Uterus (tissue), 4 donors: ENCODE measurements around the gene VMP1. TPM values are rescaled to one million over a fixed set of nuclear protein-coding genes. Genes with fewer than 3 reads are reported as not detected.
"Not testable (repeated sequence)": the region's sequence is repeated elsewhere in the genome, so short reads cannot be mapped to it uniquely, and the experiment has no call there.

Experiments
- DNase-seq, 2 donors: peaks; one replicate each; pipeline ENCODE4 v3.0.0-alpha.2; 2019 to 2020
- H3K27ac ChIP-seq, 2 donors: fragments of 200-600 bp; sonication (generic); 1 replicate in 1 of 2; 2 replicates in 1 of 2; pipeline ENCODE4 v1.5.1; 2016 to 2018
- H3K27me3 ChIP-seq, 2 donors: fragments of 200-600 bp; sonication (generic); one replicate each; pipeline ENCODE4 v1.5.1; 2018 to 2019; ENCODE audit warnings: control low read depth in 1 of 2
- H3K36me3 ChIP-seq, 2 donors: fragments of 200-600 bp; sonication (generic); one replicate each; pipeline ENCODE4 v1.5.1; 2019; ENCODE audit warnings: control low read depth in 1 of 2
- H3K4me1 ChIP-seq, 2 donors: fragments of 200-600 bp; sonication (generic); one replicate each; pipeline ENCODE4 v1.5.1; 2018 to 2019; ENCODE audit warnings: control low read depth in 1 of 2
- H3K4me3 ChIP-seq, 2 donors: fragments of 200-600 bp; sonication (generic); 1 replicate in 1 of 2; 2 replicates in 1 of 2; pipeline ENCODE4 v1.5.1; 2018 to 2019; ENCODE audit warnings: mild to moderate bottlenecking in 1 of 2
- H3K9me3 ChIP-seq, 2 donors: fragments of 200-600 bp; sonication (generic); one replicate each; pipeline ENCODE4 v1.5.1; 2019; ENCODE audit warnings: control low read depth in 1 of 2
- CTCF ChIP-seq, 4 experiments: fragments of 200-600 bp in 2 of 4; fragments of 450-650 bp in 2 of 4; sonication (generic) in 2 of 4; IDR thresholded peaks; one replicate each; pipeline ENCODE4 v1.5.1; 2016 to 2019; ENCODE audit warnings: antibody characterized with exemption in 4 of 4, mild to moderate bottlenecking in 2 of 4, moderate library complexity in 1 of 4
- POLR2A ChIP-seq, 2 donors: fragments of 450-650 bp; IDR thresholded peaks; one replicate each; pipeline ENCODE4 v1.6.1; 2016; ENCODE audit warnings: antibody characterized with exemption in 2 of 2, mild to moderate bottlenecking in 1 of 2, moderate library complexity in 1 of 2
- intact Hi-C: fragments of 100-400 bp; cut with DNase I; formaldehyde crosslinking; loops from one replicate; pipeline ENCODE4 v1.15.1; 2023; ENCODE audit warnings: low total_unique reads
- total RNA-seq, 4 donors: library from RNA; depleted of rRNA in 3 of 4; stranded (reverse); fragments of >200 nt in 3 of 4; gene quantifications; one replicate each; pipeline versions ENCODE4 v1.1.0 to v1.2.4, GENCODE V29; 2014 to 2023
- donor health status: DM: yes; HTN: yes; CAD: no.

VMP1 gene
- total RNA-seq, 4 donors from 2014 or later = 92.7 to 251 (median 150) TPM

GRCh38 chr17:59839651-59840328, 132.3 kb downstream of the VMP1 start:
- Histone ChIP-seq H3K4me3 (peak overlapping the region; percentile 61 to 63), H3K36me3 (no peaks in the 10 kb centered on the region), H3K4me1 (peaks cover 0 to 3% of the 10 kb centered on the region in 2 donors), H3K27me3 (no peaks in the 10 kb centered on the region), H3K9me3 (no peaks in the 10 kb centered on the region), H3K27ac (peak overlapping the region; percentile 94 to 97)
- TF ChIP-seq CTCF (IDR thresholded peaks at IDR 0.05) (no peak), POLR2A (IDR thresholded peaks at IDR 0.05) (no peak)
- no peak for DNase-seq
- intact Hi-C loops = loop anchor here (10.0 kb wide), 1 partner anchor 85 kb away; no protein-coding TSS in a partner anchor

- no peak for TF ChIP-seq POLR2A (IDR thresholded peaks at IDR 0.05)
- TF ChIP-seq CTCF (IDR thresholded peaks at IDR 0.05) = no peak
- H3K9me3 ChIP-seq = no peaks in the 10 kb centered on the region
- peak overlapping the region; percentile 94 to 97 for H3K27ac ChIP-seq
- no peaks in the 10 kb centered on the region for H3K27me3 ChIP-seq
- no peak for DNase-seq
- H3K36me3 ChIP-seq = no peaks in the 10 kb centered on the region
- intact Hi-C loops = no loop called here
- H3K4me1 ChIP-seq = peaks cover 2 to 10% of the 10 kb centered on the region in 2 donors
- peak overlapping the region; percentile 61 to 63 for H3K4me3 ChIP-seq
These were observed 133.1 kb downstream of the VMP1 start for GRCh38 chr17:59840329-59841090.

- H3K4me3 ChIP-seq = peak overlapping the region; percentile 61 to 63
- H3K9me3 ChIP-seq, H3K27me3 ChIP-seq, DNase-seq, intact Hi-C loops, H3K36me3 ChIP-seq: not testable (repeated sequence)
- peaks cover 9 to 14% of the 10 kb centered on the region in 2 donors for H3K4me1 ChIP-seq
- peak overlapping the region; percentile 94 to 97 for H3K27ac ChIP-seq
These were observed 133.8 kb downstream of the VMP1 start for GRCh38 chr17:59841091-59841881.

GRCh38 chr17:59841882-59842263, 134.4 kb downstream of the VMP1 start:
- H3K36me3 ChIP-seq, H3K27me3 ChIP-seq, intact Hi-C loops, H3K4me3 ChIP-seq, DNase-seq, H3K9me3 ChIP-seq: not testable (repeated sequence)
- H3K4me1 ChIP-seq = peaks cover 13 to 14% of the 10 kb centered on the region in 2 donors
- H3K27ac ChIP-seq = peak overlapping the region; percentile 94 to 97

GRCh38 chr17:59842901-59843652, 135.6 kb downstream of the VMP1 start:
- H3K4me1 ChIP-seq = peaks cover 13 to 19% of the 10 kb centered on the region in 2 donors
- H3K36me3 ChIP-seq = no peaks in the 10 kb centered on the region
- H3K9me3 ChIP-seq = no peaks in the 10 kb centered on the region
- H3K27me3 ChIP-seq = no peaks in the 10 kb centered on the region
- intact Hi-C loops = no loop called here
- TF ChIP-seq POLR2A (IDR thresholded peaks at IDR 0.05) (no peak), CTCF (IDR thresholded peaks at IDR 0.05) (no peak)
- peak overlapping the region; percentile 94 to 97 for H3K27ac ChIP-seq
- peak in 1 of 2 donors; percentile 41 for DNase-seq
- H3K4me3 ChIP-seq = no peak overlapping the region
